T-helper 1 cell treated with Interleukin-12 subunit alpha and Interleukin-12 subunit beta and Interleukin-4 antibody, amounts not matched to agents 30 ng/mL and 1 ng/mL, for 36 hours (primary cell): ENCODE data around the gene S100A9. TPM values are rescaled to one million over a fixed set of nuclear protein-coding genes. Genes with fewer than 3 reads are reported as not detected.
"Not testable (repeated sequence)": the region's sequence is repeated elsewhere in the genome, so short reads cannot be mapped to it uniquely, and the experiment has no call there.

Experiments used
- intact Hi-C: fragments of 100-400 bp; cut with micrococcal nuclease; formaldehyde crosslinking; loops from one replicate; pipeline ENCODE4 v1.15.1; 2024
- total RNA-seq: library from RNA; stranded (reverse); gene quantifications from 2 replicates; pipeline ENCODE4 v1.2.3, GENCODE V29; 2022

Gene S100A9
- 2.4 and 3.9 TPM in 2 replicates for total RNA-seq

GRCh38 chr1:153357853-153358690 is at the start of gene S100A9:
S100A9 (plus strand) TSS chr1:153357854; CDS start chr1:153358284, 430 bp downstream.
- intact Hi-C loops: no loop called here

- intact Hi-C loops: no loop called here
Observed at GRCh38 chr1:153308540-153308939, 49.1 kb upstream of the S100A9 start.

- intact Hi-C loops: no loop called here
Observed at GRCh38 chr1:153309441-153309840, 48.2 kb upstream of the S100A9 start.

DNA sequence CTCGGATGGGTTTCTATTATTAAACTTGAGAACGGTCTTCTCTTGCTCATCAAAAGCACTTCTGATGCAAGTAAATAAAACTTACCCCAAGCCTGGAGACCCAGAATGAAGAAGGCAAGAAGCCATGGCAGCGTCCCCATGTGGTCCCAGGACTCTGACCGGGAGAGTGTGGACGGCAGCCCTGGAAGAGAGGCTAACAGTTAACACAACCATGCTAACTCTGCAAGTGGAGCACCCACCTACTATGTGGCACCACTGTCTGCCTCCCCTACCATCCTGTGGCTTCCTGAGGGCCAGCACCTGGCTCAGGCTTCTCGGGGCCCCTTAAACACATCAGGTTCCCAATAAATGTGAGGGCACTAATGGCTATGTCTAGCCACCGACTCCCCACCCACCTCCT is 47.1 kb upstream of the S100A9 start:
- intact Hi-C loops: no loop called here

DNA sequence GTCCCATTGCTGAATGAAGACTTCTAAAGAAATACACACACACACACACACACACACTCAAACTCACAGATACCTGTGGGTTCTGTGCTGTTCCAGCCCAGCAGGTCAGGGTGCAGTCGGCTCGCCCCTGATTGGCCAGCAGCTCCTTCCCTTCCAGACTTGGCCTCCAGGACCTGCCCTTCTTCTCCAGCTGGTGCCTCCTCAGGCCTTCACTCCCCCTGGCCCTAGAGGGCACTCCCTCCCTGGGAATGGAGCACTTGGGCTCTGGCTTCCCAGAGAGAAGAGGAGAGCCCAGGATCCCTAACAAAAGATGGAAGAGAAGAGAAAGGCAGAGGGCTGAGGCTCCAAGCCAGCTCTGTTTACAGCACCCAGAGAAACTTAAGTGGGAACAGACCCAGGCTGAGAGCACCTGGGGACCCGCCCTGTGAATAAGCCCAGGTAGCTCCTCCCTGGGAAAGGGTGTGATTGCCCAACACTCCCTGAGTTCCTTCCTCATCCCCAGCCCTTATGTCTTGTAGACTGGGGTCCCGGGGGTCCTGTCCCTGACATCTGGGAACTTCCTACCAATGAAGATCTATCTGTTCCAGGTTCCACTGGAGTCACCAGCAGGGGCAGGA is 45.0 kb upstream of the S100A9 start, which contains the start of gene PGLYRP3:
Gene PGLYRP3 (minus strand): TSS at position 383 of the 617 bp plus-strand sequence. CDS start 2,287 bp downstream, outside the sequence.
- intact Hi-C loops: no loop called here

DNA sequence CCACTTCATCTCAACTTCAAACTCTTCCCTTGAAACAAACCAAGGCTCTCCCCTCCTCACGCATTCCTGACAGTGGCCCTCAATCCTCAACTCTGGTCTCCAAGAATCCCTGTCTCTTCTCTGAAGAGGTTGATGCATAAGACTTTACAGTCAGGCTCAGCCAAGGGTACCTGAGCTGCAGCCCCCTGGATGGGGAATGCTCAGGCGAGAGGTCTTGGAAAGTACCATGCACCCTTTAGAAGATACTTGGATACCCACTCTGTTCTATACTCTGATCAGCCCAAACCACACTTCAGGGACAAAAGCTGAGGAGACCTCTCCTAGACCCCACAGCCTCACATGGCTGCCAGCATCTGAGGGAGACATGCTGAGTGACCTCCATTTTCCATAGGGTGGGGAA is 44.4 kb upstream of the S100A9 start:
- intact Hi-C loops: no loop called here

- intact Hi-C loops: not testable (repeated sequence)
Observed at GRCh38 chr1:153314388-153314787, 43.3 kb upstream of the S100A9 start.

GRCh38 chr1:153316013-153316412 is 41.6 kb upstream of the S100A9 start:
- intact Hi-C loops: not testable (repeated sequence)

GRCh38 chr1:153318145-153318544 is 39.5 kb upstream of the S100A9 start:
- intact Hi-C loops: not testable (repeated sequence)

DNA sequence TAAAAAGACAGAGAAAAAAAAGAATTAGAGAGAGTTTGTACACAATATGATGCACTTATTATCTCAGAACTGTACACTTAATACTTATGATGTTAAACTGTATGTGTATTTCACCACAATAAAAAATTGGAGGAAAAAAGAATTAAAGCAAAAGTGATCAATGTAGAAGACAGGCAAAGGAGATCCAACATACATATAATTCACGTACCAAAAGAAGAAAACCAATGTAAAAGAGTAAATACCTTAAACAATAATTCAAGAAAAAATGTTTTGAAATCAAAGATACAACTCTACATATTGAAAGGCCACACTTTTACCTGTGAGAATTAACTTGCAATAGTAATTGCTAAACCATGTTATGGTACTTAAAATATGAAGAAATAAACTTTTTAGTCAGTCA is 35.1 kb upstream of the S100A9 start:
- intact Hi-C loops: no loop called here

GRCh38 chr1:153324912-153325311 is 32.7 kb upstream of the S100A9 start:
- intact Hi-C loops: no loop called here

- intact Hi-C loops: no loop called here
Observed at GRCh38 chr1:153333902-153334301, 23.8 kb upstream of the S100A9 start.

DNA sequence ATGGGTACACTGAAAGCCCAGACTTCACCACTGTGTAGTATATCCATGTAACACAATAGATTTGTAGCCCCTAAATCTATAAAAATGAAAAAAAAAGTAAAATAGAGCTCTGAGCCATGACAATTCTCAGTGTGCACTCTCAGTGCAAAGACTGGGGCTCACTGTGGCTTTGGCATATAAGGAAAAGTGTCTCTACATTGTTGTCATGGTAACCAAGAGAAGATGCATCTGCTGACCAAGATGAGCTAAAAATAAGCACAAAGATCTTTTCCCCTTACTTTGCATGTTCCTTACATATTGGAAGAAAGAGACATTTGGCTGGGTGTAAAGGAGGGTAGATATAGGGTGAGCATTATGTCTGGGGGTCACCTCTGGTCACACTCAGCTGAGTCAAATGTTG is 21.0 kb upstream of the S100A9 start:
- intact Hi-C loops: no loop called here

DNA sequence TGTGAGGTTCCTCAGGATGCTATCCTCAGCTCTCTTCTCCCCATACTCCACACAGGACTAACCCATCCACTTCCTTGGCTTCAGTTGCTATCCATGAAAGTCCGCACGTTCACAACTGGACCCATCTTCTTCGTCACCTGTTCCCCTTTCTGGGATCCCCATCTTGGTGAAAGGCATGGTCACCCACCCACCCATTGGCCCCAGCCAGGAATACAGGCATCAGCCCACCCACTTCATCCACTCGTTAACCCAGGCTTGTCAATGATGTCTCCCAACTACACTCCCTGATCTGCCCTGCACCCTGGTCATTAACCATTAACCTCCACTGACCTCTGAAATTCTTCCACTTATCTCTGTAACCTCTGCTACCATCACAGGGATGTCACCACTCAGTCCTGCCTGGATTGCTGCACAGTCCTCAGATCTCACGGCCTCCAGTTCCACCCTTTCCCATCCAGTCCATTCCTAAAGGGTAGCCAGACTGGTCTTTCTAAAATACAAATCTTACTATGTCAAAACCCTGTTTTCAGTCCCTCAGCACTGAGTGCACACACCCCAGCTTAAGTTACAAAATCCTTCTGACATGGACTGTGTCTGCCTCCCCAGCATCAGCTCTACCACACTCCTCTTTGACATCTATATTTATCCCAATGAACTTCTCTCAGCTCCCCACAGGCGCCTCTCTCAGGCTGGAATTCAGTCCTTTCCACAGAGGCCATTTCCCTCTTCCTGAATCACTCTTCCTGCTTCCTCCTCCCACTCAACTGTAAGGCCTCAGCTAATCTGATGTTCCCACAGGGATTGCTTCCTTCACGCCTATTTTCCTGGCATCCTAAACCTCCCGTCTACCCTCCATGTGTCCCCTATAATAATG is 19.4 kb upstream of the S100A9 start:
- intact Hi-C loops: no loop called here

GRCh38 chr1:153339802-153340201 is 17.9 kb upstream of the S100A9 start:
- intact Hi-C loops: no loop called here

GRCh38 chr1:153340356-153340755 is 17.3 kb upstream of the S100A9 start:
- intact Hi-C loops: no loop called here

DNA sequence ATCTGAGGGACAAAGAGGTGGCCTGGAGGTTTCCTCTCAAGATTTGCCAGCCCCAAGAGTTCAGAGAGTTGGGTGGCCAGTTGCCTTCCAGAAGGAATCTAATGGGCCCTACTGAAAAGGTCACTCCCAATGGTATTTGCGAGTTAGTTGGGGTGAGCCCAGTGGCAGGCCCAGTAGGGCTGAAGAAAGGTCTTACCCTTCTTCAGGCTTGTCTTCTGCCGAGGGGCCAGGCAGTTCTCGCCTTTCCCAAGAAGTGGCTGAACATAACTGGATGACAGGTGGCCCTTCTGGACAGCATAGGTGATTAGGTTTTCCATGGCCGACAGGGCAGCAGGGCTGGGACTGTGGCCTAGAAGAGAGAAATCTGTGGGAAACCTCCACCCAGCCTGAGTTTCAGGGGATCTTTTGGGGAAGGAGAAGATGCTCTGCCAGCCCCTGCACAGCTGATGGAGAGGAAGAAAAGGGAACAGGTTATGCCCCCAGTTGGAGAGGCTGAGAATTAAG is 16.2 kb upstream of the S100A9 start:
- intact Hi-C loops: no loop called here

DNA sequence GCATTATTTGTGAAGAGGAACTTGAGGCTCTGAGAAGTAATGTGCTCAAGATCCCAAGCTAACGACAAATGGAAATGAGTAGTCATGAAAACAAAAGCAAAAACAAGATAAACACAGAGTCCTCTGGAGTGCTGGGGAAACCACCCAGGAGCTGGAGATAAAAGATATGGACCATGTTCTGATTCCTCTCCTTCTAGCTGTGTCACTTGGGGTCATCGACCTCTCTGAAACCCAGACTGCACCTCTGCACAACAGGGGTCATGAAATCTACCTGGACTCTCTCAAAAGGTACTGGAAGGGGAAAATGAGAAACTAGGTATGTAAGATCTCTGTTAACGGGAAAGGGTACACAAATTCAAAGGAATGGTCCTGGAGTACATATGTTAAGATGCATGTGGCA is 15.5 kb upstream of the S100A9 start:
- intact Hi-C loops: no loop called here

- intact Hi-C loops: no loop called here
Observed at GRCh38 chr1:153343040-153343681, 14.5 kb upstream of the S100A9 start.

- intact Hi-C loops: no loop called here
Observed at GRCh38 chr1:153343811-153344717, 13.6 kb upstream of the S100A9 start.
